Dedifferentiated amniotic fluid mesenchymal stem cell (primary cell): ENCODE data around the gene HKDC1.
"Not testable (repeated sequence)": the region's sequence is repeated elsewhere in the genome, so short reads cannot be mapped to it uniquely, and the experiment has no call there.

Source experiments
- DNase-seq: peaks from one replicate; pipeline ENCODE4 v3.0.0-alpha.2; 2016; ENCODE audit errors: extremely low spot score

Gene HKDC1

DNA sequence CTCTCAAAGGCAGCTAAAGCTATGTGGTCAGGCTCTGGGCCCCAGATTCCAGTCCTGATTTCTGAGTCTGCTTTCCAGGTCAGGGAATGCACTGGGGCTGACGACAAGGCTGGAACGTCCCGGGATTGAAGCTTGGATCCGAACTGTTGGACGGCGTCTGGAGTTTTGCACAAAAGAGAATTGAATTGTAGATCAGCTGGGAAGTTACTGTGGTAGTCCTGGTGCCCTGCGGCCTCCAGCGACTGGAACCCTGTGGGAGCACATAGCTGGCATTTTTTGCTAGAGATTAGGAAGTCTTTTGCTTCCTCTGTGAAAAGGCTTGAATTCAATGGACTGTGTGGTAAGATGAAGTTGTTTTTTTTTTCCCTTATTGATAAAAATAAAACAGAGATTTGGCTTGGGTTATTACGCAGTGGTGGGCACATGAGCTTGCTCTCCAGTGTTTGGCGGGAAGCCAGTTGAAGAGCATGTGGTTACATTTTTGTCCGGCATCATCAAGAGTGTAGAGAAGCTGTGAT, 58.4 kb downstream of the HKDC1 start, which contains the start of gene HK1:
Gene HK1 (plus strand): TSS at position 51 of the 518 bp plus-strand sequence.
- no peak for DNase-seq

DNA sequence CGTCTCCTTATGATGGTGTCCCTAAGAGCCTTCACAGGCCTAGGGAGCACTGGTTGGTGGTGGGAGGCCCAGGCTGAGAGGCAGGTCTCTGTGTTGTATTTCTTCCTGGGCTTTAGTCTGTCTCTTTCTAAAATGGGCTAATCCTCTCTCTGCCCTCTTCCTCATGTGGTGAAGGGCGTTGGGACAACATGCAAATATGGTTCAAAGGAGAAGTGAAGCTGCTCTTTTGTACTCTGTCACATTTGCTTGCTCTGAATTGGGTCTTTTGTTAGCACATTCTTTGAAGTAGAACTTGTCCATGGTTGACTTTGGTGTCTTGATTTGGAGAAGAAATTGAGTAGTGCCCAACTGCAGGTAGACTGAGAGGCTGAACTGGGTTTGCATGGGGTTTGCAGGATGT, 59.0 kb downstream of the HKDC1 start:
- no peak for DNase-seq

DNA sequence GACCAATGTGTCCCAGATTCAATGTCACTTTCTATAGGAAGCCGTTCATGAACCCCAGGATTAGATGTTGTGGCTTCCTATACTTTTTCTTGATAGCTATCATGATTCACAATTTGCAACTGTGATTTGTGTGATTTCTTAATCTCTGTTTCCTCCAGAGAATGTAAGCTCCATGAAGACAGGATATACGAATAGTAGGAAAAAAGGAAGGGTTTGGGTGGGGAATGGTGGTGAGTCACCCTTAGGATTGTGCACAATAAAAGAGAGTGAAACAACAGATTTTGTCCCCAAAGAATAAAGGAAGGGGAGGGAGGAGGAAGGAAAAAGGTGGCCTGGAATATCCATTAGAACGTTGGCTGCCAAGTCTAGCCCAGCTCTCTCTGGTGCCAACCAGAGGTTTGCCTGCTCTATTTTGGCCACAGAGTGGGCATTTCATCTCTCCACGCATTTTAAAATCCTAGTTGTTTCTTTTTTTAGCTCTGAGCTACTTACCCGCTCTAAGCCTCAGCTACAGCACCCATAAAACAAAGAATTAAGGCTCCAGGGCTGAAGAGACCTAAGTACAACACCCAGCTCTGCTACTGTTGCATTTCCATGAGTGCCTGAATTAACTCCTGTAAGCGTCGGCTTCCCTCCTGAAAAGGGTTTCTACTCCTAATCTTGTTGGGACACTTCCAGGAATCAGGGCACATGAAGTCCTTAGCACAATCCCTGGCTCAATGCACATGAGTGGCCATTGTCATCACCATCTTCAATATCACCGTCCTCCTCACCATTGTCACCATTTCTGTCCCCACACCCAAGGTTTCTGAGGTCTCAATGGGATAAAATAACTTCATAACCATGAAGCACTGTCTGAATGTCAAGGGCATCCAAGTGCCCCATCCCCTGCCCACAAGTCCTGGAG, 61.6 kb downstream of the HKDC1 start:
- DNase-seq: no peak

DNA sequence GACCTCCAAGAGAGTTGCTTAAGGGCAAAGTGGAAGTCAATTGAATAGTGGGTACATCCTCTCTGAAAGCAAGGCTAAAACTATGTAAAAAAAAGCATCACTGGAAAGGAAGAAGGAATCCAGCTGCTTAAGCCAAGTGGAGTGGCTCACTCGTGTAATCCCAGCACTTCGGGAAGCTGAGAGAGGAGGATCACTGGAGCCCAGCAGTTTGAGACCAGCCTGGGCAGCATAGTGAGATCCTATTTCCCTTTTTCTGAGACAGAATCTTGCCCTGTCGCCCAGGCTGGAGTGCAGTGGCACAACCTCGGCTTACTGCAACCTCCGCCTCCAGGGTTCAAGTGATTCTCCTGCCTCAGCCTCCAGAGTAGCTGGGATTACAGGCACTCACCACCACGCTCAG, 64.3 kb downstream of the HKDC1 start:
- DNase-seq: not testable (repeated sequence)

DNA sequence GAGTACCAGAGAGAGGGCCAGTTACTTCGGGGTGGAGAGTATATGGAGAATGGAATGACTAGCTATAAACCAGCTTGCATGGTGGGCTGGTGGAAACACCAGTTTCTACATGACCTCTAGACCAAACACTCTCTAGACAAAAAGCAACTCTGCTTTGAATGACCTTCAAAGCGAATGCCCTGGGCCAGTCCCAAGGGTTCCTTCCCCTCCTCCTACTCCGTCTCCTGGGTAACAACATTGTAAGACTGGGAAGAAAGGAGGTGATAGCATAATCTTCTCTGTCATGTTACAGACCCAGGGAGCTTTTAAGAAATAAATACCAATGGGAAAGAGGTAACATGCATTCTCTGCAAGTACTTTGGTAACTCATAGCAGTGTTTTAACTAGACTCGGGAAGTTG, 65.6 kb downstream of the HKDC1 start:
- DNase-seq: no peak

DNA sequence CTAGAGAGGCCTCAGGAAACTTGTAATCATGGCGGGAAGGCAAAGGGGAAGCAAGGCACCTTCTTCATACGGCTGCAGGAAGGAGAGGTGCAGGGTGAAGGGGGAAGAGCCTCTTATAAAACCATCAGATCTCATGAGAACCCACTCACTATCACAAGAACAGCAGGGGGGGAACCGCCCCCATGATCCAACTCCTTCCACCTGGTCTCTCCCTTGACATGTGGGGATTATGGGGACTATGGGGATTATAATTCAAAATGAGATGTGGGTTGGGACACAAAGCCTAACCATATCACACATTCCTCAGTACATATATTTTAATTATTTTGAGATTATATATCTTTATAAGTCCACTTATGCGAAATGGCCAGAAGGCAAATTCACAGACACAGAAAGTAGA, 67.0 kb downstream of the HKDC1 start:
- no peak for DNase-seq

DNA sequence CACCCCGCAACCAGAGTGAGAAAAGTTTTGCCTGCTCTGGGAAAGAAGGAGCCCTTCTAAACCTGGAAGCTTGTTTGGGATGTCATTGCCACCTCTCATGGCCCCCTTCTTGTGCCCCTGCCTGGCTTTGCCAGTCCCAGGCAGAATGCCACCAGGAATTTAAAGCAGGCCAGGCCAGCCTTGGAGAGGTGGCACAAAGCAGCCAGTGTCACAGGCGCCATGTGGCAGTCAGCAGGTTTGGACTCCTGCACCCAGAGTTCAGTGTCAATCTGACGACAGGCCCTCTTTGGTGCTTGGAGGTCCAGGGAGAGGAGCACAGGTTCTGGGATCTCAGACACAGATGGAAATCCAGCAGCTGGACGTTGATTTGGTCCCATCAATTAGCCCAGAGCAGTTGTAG, 70.9 kb downstream of the HKDC1 start:
- DNase-seq: no peak

DNA sequence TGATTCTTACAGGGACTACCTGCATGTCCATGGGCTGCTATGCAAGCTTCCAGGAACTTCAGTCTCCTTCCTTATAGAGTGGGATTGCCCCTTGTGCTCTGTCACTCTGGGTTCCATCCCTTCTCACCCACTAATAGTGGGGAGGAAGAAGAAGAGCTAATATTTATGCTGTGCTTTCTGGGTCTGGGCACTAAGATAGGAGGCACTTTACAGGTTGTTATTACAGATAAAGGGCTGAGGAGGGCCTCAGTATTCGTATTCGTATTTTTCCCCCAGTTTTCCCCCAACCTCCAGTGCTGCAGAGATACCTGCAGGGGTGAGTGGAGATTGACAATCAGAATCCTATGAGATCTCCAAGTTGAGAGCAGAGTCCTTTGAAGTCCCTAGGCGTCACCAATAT, 72.3 kb downstream of the HKDC1 start:
- DNase-seq: no peak

DNA sequence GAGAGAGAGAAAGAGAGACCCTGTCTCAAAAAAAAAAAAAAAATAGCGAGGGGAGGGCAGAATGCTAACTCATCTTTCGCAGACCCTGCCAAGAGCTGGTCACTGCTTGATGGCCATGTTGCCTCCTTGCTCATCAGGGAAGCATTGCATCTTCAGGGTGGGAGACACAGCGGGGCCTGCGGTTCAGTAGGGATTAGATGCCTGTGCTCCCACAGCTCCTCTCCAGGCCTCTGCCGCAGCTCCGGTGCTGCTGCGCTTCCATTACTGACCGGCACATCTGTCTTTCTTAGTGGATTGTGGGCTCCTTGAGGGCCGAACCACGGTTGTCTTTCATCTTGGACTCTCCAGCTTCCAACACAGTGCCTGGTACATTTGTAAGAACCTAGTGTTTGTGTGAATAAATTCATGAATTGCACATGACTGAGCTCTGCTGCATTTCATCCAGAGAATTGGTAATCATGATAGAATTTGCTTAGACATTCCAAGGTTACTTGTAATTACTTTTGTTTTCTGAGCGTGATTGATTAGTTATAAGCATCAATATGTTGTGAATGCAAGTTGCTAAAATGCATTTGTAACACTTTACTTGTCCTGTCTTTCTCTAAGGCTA, 75.0 kb downstream of the HKDC1 start:
- no peak for DNase-seq

DNA sequence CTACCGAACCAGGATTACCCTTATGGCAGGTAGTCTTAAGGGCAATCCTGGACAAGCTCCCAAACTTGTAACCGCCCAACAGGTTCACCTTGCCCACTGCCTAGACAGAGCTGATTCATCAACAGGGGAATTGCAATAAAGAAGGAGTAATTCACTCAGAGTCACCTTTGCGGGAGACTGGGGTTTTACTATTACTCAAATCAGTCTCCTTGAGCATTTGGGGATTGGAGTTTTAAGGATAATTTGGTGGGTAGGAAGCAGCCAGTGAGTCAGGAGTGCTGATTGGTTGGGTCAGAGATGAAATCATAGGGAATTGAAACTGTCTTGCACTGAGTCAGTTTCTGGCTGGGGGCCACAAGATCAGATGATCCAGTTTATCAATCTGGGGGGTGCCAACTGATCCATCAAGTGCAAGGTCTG, 83.5 kb downstream of the HKDC1 start:
- no peak for DNase-seq

DNA sequence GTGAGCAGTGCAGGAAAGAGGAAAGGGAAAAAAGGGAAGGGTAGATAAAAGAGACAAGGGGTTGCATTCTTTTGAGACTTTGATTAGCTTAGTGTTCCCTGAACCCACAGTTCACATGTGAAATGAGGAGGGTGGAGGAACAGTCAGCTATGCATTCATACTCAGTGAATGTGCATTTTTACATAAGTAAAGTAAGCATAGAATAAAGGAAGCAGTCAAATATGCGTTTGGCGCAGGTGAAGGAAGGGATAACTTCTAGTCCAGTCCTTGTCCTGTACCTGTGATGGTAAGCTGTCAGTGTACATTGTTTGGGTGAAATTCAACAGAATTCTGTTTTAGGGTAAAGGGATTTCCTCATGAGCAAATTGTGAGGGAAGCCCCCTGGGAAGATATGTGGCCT, 86.3 kb downstream of the HKDC1 start:
- DNase-seq: no peak

DNA sequence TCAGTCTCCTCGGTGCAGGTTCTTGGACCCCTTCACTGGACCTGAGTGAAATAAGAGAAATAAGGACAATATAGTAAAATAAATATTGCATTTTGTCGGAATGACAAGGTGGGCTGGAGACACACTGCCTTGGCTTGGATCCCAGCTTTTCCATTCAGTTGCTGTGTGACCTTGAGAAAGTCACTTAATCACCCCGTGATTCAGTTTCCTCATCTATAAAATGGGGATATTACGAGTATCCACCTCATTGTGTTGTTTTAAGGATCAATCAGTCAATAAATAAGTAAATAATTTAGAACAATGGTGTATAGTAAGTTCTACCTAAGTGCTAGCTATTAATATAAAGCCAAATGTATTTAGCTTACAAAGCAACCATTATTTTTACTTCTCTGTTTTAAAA, 87.3 kb downstream of the HKDC1 start:
- no peak for DNase-seq

DNA sequence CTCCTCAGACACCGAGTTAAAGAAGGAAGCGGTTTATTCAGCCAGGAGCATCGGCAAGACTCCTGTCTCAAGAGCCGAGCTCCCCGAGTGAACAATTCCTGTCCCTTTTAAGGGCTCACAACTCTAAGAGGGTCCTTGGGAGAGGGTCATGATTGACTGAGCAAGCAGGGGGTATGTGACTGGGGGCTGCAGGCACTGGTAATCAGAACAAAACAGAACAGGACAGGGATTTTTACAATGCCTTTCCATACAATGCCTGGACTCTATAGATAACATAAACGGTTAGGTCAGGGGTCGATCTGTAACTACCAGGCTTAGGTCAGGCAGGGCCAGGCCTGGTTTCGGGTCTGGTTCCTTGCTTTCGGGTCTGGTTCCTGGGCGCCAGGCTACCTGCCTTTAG, 88.2 kb downstream of the HKDC1 start:
- not testable (repeated sequence) for DNase-seq

DNA sequence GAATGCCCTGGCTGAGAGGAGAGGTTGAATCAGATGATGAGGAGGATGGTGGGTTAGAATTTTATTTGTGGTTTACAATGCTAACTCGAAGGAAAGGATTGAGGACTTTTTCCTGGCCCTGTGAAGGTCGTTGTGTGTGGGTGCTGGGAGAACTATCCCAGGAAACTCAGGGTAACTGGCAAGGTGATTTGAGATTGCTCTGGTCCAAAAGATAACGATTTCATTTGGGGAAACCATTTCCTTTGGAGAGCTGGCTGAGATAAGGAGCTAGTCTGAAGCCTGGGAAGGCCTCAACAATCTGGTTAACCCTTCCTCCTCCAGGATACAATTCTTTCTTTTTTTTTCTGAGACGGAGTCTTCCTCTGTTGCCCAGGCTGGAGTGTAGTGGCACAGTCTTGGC, 91.2 kb downstream of the HKDC1 start:
- DNase-seq: no peak

DNA sequence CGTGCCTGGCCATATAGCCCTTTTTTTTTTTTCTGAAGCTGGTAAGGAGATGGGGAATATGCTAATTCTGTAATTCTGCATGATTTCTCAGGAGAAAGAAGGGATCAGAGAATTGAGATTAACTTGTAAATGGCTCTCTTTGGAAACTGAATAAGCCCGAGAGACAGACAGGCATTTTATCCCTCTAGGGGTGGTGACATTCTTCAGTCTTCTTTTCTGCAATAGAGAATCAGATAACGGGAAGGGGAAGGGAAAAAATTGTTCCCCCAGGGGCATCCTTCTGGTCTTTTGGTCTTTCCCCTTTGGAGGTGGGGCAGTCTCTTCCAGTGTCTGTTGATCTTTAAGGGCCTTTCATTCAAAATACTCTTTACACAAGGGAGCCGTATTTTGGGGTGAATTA, 92.4 kb downstream of the HKDC1 start:
- no peak for DNase-seq

DNA sequence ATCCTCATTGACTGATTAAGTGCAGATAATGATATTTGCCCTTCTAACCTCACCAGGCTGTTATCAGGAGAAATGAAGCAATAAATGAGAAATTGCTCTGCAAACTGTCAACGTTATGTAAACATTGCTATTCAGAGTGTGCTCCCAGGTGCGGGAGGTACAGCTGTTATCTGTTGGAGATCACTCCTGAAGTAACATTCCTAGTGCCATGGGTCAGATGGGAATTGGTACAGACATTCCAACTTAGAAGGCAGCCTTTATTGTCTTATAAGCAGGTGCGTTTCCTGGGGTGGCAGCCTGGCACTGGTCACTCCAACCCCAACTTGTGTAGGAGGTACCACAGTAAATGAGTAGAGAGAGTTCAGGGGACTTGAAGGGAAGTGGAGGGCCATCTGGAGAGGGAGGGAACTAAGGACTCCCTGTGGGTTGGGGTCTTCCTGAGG, 95.0 kb downstream of the HKDC1 start:
- DNase-seq: no peak

DNA sequence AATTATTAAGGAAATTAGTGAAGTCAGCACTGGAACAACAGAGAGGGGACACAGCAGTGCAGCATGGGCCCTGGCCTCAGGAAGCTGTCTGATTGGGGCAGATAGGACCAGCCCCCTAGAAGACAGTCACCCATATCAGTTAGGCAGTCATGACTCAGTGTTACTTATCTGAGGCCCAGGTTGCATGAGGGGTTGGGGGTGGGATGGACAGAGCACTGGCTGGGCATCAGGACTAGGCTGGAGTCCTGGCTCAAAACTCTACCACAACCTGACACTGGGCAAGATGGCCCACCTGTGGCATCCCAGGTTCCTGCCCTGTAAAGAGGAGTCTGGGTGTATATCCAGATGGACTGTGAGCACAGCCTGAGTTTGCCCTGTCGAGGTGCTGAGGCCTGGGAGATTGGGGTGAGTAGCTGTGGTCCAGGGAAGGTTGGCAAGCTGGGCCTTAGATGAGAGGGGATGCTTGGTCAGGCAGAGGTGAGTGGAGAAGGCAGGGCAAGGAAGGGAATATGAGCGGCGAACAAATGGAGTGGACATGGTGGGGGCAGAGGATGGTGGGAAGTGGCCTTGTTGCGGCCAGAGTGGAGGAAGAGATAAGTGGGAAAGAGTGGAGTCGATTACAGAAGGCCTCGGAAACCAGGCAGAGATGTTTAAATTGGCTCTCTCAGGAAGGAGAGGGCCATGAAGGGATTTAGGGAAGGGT, 95.6 kb downstream of the HKDC1 start:
- DNase-seq: no peak

DNA sequence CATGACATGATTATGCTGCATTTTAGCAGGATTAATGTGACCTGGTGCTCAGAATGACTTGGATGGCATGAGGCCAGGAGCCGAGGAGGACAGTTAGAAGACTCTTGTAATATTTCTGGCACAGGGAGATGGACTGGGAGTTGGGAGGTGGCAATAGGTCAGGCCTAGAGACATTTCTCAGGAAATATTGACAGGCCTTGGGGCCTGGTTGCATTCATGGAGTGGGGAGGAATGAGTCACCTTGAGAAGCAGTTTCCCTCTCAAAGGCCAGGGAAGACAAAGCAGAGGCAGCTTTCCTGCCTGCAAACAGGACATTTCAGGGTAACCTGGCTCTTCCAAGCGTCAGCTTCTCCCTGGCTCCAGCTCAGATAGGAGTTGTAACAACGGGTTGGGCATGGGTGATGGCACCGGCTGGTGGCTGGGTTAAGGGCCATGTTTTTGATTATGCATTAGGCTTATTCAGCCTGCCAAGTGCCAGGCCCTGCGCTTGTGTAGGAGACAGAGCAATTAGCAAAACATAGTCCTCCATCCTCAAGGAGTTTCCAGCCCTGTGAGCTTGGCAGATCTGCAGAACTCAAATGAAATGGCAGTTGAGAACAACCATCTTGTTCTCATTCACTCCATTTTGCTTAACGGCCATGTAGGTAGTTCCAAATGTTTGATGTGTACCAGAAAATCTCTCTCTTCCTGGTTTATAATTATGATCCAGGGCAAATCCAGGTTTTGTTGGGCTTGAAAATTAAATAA, 96.4 kb downstream of the HKDC1 start:
- no peak for DNase-seq
